Measurements from ENCODE around the gene BICDL2. TPM values are rescaled to one million over a fixed set of nuclear protein-coding genes. Genes with fewer than 3 reads are reported as not detected.

The BICDL2 gene
- total and polyA plus RNA-seq, 2 of the 8 experiments (the other 6 are each of a cell fraction or from before 2014, with no cell fraction given): 7.3 to 15.9 TPM

DNA sequence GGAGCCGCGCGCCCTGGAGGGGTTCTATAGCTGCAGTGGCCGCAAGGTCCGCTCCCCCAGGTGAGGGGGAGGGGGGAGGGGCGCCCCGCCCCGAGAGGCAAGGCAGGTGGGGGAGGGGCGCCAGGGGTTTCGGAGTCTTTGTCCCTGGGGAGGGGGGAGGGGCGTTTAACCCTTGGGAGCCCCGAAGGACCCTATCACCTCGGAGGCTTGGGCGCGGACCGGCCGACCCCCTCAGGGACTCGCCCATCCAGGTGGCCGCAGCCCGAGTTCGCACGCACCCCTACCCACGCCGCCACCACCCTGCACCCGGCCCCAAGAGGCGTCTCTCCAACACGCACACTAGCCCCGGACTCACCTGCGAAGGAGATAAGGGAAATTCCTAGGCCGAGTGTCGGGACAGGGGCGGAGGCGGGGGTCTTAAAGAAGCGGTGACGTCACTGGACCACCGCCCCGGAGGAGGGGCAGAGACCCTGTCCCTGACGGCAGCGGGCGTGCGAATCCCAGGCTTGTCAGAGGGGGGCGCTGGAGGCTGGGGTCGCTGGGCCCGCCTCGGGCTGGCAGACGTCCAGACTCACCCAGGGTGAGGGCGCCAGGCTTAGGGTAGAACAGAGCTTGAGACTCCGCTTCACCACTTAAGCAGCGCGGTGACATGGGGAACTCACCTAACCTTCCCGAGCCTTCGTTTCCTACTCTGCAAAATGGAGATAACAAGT is 18.8 kb downstream of the BICDL2 start, which contains the start of gene CLDN6 (continued):
- TF ChIP-seq CBX5 (IDR thresholded peaks at IDR 0.05; ENCODE audit: low read depth, low read length): no peak
- TF ChIP-seq, protein P1, sequence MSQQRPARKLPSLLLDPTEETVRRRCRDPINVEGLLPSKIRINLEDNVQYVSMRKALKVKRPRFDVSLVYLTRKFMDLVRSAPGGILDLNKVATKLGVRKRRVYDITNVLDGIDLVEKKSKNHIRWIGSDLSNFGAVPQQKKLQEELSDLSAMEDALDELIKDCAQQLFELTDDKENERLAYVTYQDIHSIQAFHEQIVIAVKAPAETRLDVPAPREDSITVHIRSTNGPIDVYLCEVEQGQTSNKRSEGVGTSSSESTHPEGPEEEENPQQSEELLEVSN (IDR thresholded peaks at IDR 0.05): no peak
- no peak for TF ChIP-seq SIRT6 (IDR thresholded peaks at IDR 0.05; ENCODE audit: low read length)
- TF ChIP-seq TBP (IDR thresholded peaks at IDR 0.05; ENCODE audit: low read depth, low read length): peak; percentile 97
- no peak for TF ChIP-seq EZH2 (IDR thresholded peaks at IDR 0.05; ENCODE audit: low read depth, low read length, severe bottlenecking)
- no peak for TF ChIP-seq NANOG (IDR thresholded peaks at IDR 0.05; ENCODE audit: insufficient read depth, low read depth, low read length, poor library complexity, severe bottlenecking)
- no peak for TF ChIP-seq MAFK (IDR thresholded peaks at IDR 0.05; ENCODE audit: low read depth, low read length)
- TF ChIP-seq KDM1A (IDR thresholded peaks at IDR 0.05; ENCODE audit: borderline replicate concordance, low read length): peak; percentile 68; the same call in 1 of the 2 replicates
- TF ChIP-seq, protein P2, sequence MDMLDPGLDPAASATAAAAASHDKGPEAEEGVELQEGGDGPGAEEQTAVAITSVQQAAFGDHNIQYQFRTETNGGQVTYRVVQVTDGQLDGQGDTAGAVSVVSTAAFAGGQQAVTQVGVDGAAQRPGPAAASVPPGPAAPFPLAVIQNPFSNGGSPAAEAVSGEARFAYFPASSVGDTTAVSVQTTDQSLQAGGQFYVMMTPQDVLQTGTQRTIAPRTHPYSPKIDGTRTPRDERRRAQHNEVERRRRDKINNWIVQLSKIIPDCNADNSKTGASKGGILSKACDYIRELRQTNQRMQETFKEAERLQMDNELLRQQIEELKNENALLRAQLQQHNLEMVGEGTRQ (IDR thresholded peaks at IDR 0.05; ENCODE audit: low read length): no peak
- TF ChIP-seq SP2 (IDR thresholded peaks at IDR 0.05; ENCODE audit: low read length): no peak
- peak in 1 of 2 experiments; percentile 73; a peak in 1 of 3 replicates for TF ChIP-seq EP300 (IDR thresholded peaks at IDR 0.05; ENCODE audit: borderline replicate concordance in 1 of 2, low read depth in 2 of 2, low read length in 2 of 2)
- TF ChIP-seq SIX5 (IDR thresholded peaks at IDR 0.05; ENCODE audit: low read depth, low read length): no peak
- no peak; the same call in 1 of the 2 replicates for TF ChIP-seq NRF1 (IDR thresholded peaks at IDR 0.05; ENCODE audit: low read depth, low read length)
- 0 out of 2 replicates have a peak, but pooled peaks have one; percentile 45 for TF ChIP-seq SP1 (IDR thresholded peaks at IDR 0.05; ENCODE audit: low read depth, low read length)
- peak; percentile 68 for TF ChIP-seq ASH2L (IDR thresholded peaks at IDR 0.05; ENCODE audit: low read length)
- TF ChIP-seq HDAC6 (IDR thresholded peaks at IDR 0.05; ENCODE audit: low read depth, low read length): no peak
- TF ChIP-seq ATF2 (IDR thresholded peaks at IDR 0.05; ENCODE audit: low read length): peak; percentile 87
- TF ChIP-seq GTF2F1 (IDR thresholded peaks at IDR 0.05; ENCODE audit: borderline replicate concordance, low read depth, low read length): peak; percentile 72; the same call in 1 of the 2 replicates
- TF ChIP-seq RNF2 (IDR thresholded peaks at IDR 0.05; ENCODE audit: borderline replicate concordance, low read depth, low read length, missing control alignments, poor library complexity, severe bottlenecking): no peak
- TF ChIP-seq SP4 (IDR thresholded peaks at IDR 0.05; ENCODE audit: low read length): peak; percentile 85

Measured in H1 (cell line).